DMS153 (cell line): ENCODE measurements around the gene DTX2.
A peak's percentile ranks its signal among the peaks of the same experiment; 100 is the strongest.
"Not testable (repeated sequence)": the region's sequence is repeated elsewhere in the genome, so short reads cannot be mapped to it uniquely, and the experiment has no call there.

Experiments
- DNase-seq: peaks from one replicate; lab custom pipeline; 2025; lab: John Stamatoyannopoulos, UW

The DTX2 gene

GRCh38 chr7:76461464-76462101 is at the start of gene DTX2:
Gene DTX2, plus strand, starts transcription at chr7:76461709. Its CDS starts 18,801 bp downstream, at chr7:76480510.
- not testable (repeated sequence) for DNase-seq

- no peak for DNase-seq
Observed at GRCh38 chr7:76412249-76412648, 49.3 kb upstream of the DTX2 start.

DNA sequence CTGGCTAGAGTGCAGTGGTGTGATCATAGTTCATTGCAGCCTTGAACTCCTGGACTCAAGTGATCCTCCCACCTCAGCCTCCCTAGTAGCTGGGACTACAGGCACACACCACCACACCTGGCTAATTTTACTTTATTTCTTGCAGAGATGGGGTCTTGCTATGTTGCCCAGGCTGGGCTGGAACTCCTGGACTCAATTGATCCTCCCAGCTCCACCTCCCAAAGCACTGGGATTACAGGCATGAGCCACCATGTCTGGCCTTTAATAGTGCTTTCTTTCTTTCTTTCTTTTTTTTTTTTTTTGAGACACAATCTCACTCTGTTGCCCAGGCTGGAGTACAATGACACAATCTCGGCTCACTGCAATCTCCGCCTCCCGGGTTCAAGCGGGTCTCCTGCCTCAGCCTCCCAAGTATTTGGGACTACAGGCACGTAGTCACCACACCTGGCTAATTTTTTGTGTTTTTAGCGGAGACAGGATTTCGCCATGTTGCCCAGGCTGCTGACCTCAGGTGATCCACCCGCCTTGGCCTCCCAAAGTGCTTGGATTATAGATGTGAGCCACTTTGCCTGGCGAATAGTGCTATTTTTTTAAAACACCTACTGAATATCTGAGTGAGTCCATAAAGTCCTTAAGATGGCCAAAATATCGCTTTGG is 43.7 kb upstream of the DTX2 start:
- not testable (repeated sequence) for DNase-seq

DNA sequence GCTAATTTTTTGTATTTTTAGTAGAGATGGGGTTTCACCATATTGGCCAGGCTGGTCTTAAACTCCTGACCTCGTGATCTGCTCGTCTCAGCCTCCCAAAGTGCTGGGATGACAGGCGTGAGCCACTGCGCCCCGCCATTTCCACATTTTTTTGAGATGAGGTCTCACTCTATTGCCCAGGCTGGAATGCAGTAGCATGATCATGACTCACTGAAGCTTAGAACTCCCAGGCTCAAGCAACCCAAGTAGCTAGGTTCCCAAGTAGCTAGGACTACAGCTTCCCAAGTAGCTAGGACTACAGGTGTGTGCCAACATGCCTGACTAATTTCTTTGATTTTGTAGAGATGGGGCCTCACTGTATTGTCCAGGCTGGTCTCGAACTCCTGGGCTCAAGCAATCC is 40.4 kb upstream of the DTX2 start:
- DNase-seq: not testable (repeated sequence)

DNA sequence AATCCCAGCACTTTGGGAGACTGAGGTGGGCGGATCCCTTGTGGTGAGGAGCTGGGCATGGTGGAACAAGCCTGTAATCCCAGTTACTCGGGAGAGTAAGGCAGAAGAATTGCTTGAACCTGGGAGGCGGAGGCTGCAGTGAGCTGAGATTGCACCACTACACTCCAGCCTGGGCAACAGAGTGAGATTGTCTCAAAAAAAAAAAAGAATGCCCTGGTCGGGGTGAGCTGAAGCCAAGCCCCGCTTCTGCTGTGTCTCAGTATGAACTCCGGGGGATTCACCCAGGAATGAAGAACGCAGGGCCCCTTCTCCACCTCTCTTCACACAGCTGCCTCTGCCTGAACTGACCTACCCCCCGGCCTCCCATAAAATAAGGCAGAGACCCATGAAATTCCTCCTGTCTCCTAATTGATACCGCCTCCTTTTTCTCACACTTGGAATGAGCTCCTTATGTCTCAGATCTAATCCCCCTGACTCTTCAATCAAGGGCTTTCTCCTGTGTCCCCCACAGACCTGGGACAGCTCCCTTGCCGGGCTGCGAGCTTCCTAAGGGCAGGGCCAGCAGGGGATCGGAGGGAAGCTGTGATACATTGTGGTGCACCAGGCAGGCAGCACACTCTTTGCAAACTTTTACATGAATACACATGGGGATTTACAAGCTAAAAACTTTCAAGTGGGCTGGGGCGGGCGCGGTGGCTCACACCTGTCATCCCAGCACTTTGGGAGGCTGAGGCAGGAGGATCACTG is 37.7 kb upstream of the DTX2 start:
- DNase-seq: no peak

GRCh38 chr7:76424413-76425111 is 36.9 kb upstream of the DTX2 start, which contains the start of gene ZP3:
Gene ZP3, plus strand, starts transcription at chr7:76424950. Its CDS starts 15 bp downstream, at chr7:76424965.
- DNase-seq: no peak

GRCh38 chr7:76425156-76425555 is 36.4 kb upstream of the DTX2 start:
- DNase-seq: no peak

GRCh38 chr7:76425558-76425957 is 36.0 kb upstream of the DTX2 start:
- DNase-seq: not testable (repeated sequence)

- DNase-seq: no peak
Observed at GRCh38 chr7:76426246-76426645, 35.3 kb upstream of the DTX2 start.

GRCh38 chr7:76427635-76428034 is 33.9 kb upstream of the DTX2 start:
- no peak for DNase-seq

GRCh38 chr7:76428149-76428823 is 33.2 kb upstream of the DTX2 start:
- DNase-seq: no peak

- DNase-seq: no peak
Observed at GRCh38 chr7:76428868-76429805, 32.4 kb upstream of the DTX2 start.

GRCh38 chr7:76430211-76430610 is 31.3 kb upstream of the DTX2 start:
- no peak for DNase-seq

DNA sequence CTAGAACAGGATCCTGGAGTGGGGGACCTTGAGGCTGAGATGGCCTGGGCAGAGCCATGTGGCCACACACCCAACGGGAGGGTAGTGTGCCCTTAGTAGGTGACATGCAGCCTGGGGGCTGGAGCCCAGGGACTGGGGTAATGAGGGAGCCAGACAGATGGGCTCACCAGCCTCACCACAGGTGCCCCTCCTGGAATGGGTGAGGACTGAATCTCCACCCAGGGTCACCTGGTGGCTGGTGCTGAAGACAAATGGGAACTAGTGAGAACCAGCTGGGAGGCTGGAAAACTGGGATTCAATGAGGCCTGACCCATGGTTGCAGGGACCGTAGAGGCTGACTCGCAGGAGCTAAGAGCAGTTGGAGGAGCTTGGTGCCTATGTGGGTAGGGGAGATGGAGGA is 30.7 kb upstream of the DTX2 start:
- no peak for DNase-seq

GRCh38 chr7:76437873-76438272 is 23.6 kb upstream of the DTX2 start:
- peak; percentile 50 for DNase-seq

GRCh38 chr7:76439120-76439888 is 22.2 kb upstream of the DTX2 start:
- not testable (repeated sequence) for DNase-seq

- not testable (repeated sequence) for DNase-seq
Observed at GRCh38 chr7:76440404-76440803, 21.1 kb upstream of the DTX2 start.

- DNase-seq: not testable (repeated sequence)
Observed at GRCh38 chr7:76441792-76442191, 19.7 kb upstream of the DTX2 start.

DNA sequence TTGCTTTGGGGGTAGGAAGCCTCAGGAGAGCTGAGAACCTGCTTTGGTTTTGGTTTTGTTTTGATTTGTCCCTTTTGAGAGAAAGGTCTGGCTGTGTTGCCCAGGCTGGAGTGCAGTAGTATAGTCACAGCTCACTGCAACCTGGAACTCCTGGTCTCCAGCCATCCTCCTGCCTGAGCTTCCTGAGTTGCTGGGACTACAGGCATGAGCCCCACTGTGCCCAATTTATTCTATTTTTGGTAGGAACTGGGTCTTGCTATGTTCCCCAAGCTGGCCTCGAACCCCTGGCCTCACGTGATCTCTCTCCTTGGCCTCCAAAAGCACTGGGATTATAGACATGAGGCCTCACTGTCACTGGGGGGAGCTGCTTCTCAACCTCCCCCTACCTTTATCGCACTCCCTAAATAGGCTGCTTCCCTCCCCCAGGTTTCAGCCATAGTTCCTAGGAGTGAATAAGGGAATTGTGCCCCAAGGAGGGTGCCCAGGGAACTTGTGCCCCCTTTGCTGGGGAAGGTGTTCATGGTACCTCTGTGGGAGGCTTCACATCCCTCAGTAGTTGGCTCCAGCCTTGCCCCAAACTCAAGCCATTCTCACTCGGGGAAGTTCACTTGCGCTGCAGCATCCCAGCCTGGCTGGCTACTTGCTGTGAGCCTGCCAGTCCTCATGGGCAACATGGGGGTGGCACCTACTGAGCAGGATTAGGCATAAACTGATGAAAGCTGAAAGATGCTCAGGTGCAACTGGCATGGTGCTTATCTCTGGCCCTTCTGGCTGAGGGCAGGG is 18.7 kb upstream of the DTX2 start:
- not testable (repeated sequence) for DNase-seq
